Effector memory CD4-positive, alpha-beta T cell (primary cell): Measurements from ENCODE around the gene COLEC12.

Experiments used
- DNase-seq, 3 donors: peaks; one replicate each; pipeline ENCODE4 v3.0.0-alpha.2; 2020
- H3K27ac ChIP-seq: 2 replicates; pipeline ENCODE4 v1.7.0; 2013; ENCODE audit warnings: mild to moderate bottlenecking, low read length, moderate library complexity; ENCODE audit not compliant: insufficient read depth, poor library complexity, severe bottlenecking
- H3K27me3 ChIP-seq: replicated peaks from 2 replicates; pipeline ENCODE4 v1.7.0; 2013; ENCODE audit warnings: mild to moderate bottlenecking, low read length; ENCODE audit not compliant: insufficient read depth, control insufficient read depth, poor library complexity, severe bottlenecking
- H3K36me3 ChIP-seq: 2 replicates; pipeline ENCODE4 v1.7.0; 2013; ENCODE audit warnings: mild to moderate bottlenecking, low read length, moderate library complexity; ENCODE audit not compliant: control insufficient read depth, insufficient read depth
- H3K4me1 ChIP-seq: 2 replicates; pipeline ENCODE4 v1.7.0; 2013; ENCODE audit warnings: low read length, mild to moderate bottlenecking; ENCODE audit not compliant: control insufficient read depth, insufficient read depth, poor library complexity, severe bottlenecking
- H3K4me3 ChIP-seq: 2 replicates; pipeline ENCODE4 v1.7.0; 2013; ENCODE audit warnings: low read length, low read depth, mild to moderate bottlenecking; ENCODE audit not compliant: insufficient read depth, poor library complexity, severe bottlenecking
- H3K9me3 ChIP-seq: 2 replicates; pipeline ENCODE4 v1.7.0; 2013; ENCODE audit warnings: mild to moderate bottlenecking, low read length, moderate library complexity; ENCODE audit not compliant: control insufficient read depth

COLEC12 gene

DNA sequence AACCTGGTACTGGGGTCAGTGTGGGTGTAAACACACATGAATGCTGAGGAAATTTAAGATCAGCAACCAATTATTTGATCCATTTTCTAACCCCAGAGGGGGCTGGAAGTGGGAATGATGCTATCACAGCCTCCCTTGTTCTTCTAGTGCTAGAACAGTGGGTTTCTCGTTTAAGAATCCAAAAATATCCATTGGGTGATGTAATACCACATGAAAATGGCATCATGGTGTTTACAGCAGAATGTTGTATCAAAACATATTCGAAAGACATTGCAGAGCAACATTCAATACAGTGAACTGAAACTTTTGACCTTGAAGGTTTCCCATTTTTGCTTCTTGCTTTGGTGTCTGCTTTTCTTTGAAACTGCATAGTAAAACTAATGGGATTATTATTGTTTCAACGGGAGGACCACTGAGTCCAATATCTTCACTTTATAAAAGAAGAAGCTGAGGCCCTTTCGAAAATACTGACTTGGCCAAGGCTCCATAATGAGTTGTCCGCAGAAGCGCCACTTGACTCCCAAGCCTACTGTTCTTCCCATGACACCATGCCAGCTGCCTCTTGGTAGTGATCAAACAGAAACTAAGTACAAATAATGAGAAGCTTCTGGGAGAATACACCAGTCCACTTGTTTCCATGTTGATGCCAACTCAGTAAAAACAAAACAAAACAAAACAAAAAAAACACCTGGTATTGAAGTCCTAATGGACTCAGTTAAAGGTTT lies 106.1 kb downstream of the COLEC12 start:
- Histone ChIP-seq H3K4me3 (no peak overlapping the region), H3K4me1 (no peaks in the 10 kb centered on the region), H3K9me3 (no peaks in the 10 kb centered on the region), H3K27me3 (no peaks in the 10 kb centered on the region), H3K36me3 (no peaks in the 10 kb centered on the region), H3K27ac (no peak overlapping the region)
- no peak for DNase-seq

DNA sequence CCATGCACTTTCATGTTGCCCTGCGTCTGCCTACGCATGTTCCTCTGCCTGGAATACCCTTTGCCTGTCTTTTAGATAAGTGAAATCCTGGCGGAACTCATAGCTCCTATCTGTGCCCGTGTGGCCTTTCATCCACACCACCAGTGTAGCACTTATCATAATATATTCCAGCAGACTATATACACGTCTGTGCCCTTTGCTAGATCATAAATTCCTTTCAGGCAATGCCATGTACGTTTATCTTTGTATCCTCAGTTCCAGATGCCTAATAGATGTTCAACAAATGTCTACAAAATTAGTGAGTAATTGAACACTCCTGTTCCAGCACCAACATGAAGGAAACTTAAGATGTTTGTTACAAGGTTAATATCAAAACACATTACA lies 106.9 kb downstream of the COLEC12 start:
- DNase-seq, result no peak
- Histone ChIP-seq H3K27me3 (no peaks in the 10 kb centered on the region), H3K4me1 (no peaks in the 10 kb centered on the region), H3K27ac (no peak overlapping the region), H3K4me3 (no peak overlapping the region), H3K9me3 (no peaks in the 10 kb centered on the region), H3K36me3 (no peaks in the 10 kb centered on the region)

DNA sequence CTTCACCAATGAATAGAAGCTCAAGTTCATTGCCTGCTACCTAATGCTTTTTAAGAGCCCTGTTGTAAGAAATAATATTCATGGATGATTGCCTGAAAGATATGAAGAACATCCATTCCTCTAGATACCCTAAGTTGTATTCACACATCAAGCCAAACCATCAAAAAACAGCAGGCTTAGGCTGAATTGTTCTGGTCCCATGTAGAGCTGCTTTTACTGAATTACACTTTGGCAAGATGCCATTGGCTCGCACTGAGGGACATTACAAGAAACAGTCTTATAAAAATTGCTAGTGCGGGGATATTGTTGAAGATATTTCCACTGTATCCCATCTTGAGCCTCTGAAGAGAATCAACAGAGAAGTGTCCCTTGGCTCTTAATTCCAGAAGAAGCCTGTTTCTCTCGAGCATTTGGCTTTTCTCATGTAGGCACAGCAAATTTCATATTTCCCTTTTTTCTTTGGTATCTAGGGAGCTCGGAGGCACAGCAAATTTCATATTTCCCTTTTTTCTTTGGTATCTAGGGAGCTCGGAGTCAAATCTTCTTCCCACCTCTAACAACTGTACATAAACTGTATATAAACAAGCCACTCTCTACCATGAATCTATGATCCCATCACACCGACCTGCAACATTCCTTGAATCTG lies 107.5 kb downstream of the COLEC12 start:
- Histone ChIP-seq H3K27me3 (no peaks in the 10 kb centered on the region), H3K4me1 (no peaks in the 10 kb centered on the region)
- DNase-seq, result no peak

DNA sequence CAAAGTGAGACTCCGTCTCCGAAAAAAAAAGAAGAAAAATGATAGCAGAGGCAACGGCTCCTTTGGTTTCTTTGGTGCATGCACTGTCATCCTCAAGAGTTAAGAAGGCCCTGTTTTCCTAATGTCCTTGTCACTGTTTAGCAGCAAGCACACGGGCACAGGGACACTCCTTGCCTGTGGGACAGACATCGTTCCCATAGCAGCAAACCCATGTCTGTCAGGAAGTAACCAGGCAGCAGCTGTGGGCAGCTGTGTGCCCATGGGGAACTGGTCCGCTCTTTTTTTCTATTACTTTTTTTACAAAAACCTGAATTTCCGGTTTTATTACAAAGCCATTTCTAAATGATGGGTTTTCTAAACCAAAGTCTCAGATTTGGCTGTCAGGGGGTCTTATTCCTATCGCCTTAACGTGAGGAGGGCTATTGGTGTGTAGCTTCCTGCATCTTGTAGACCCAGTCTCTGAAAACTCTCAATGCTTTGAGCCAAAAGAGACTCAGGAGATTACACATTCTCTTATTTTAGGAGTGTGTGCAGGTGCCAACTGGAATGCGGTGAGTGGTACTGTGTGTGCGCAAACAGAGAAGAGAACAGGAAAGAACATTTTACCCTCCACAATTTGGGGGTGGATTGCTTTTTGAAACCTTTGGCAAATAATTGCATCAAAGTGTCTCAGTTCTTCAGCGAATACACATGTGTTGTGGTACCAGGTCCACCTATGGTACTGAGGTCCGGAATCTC lies 109.6 kb downstream of the COLEC12 start:
- no peak for DNase-seq
- Histone ChIP-seq H3K27ac (no peak overlapping the region), H3K27me3 (no peaks in the 10 kb centered on the region), H3K9me3 (no peaks in the 10 kb centered on the region), H3K36me3 (no peaks in the 10 kb centered on the region), H3K4me1 (no peaks in the 10 kb centered on the region), H3K4me3 (no peak overlapping the region)

More for the DNA sequence above, 107.5 kb downstream of the COLEC12 start:
- H3K27ac ChIP-seq, result no peak overlapping the region
- H3K9me3 ChIP-seq, result no peaks in the 10 kb centered on the region
- no peaks in the 10 kb centered on the region for H3K36me3 ChIP-seq
- no peak overlapping the region for H3K4me3 ChIP-seq

DNA sequence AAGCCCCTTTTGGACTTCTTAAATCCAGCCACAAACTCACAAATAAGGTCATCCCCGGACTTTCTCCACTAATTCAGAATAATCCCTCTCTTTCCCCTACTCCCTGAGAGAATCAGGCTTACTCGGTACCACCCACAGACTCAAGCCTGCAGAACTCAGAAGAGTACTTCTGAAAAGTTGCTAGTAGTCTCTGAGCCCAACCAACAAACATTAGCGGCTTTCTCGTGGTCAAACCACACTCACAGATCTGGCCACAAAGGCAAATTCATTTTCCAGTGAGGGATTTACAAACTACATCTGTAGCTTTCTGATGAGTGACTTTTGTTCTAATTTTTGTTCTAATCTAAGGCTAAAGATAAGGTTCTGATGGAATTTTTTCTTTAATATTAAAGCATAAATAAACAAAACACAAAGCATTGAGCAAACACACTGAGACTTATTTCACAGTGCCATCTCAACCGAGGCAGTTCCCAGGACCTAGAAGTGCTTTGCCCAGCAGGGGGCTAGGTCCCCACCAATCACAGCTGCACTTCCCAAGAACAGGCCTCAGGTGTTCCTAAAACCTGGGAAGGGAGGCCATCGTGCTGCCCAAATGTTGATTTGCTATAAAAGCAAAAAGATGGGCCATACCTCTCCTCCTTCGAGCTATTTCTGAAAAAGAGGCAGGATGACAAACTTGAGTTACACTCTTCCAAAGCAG lies 110.7 kb downstream of the COLEC12 start:
- no peaks in the 10 kb centered on the region for H3K27me3 ChIP-seq
- H3K4me1 ChIP-seq, result no peaks in the 10 kb centered on the region
- DNase-seq, result no peak
- no peak overlapping the region for H3K4me3 ChIP-seq
- no peaks in the 10 kb centered on the region for H3K9me3 ChIP-seq
- no peaks in the 10 kb centered on the region for H3K36me3 ChIP-seq
- no peak overlapping the region for H3K27ac ChIP-seq

DNA sequence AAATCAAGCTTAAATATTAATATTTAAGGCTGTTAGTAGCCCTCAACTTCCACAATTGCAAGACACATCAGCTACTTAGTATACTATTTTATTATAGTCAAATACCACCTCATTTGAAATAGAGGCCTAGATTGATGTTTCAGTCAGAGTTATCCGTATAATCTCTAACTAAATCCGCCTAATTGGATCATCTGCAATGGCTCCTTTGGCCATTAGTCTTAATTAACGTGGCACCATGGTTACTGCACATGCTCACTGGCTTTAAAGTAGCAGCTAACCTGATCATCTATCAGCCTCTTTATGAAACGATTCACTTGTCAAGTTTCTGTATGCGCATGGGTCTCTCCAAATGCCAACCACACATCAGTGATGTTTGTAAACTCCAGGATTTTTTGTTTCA lies 112.3 kb downstream of the COLEC12 start:
- no peaks in the 10 kb centered on the region for H3K4me1 ChIP-seq
- DNase-seq, result no peak
- H3K4me3 ChIP-seq, result no peak overlapping the region
- H3K27me3 ChIP-seq, result no peaks in the 10 kb centered on the region
- H3K9me3 ChIP-seq, result no peaks in the 10 kb centered on the region
- H3K36me3 ChIP-seq, result no peaks in the 10 kb centered on the region
- H3K27ac ChIP-seq, result no peak overlapping the region

DNA sequence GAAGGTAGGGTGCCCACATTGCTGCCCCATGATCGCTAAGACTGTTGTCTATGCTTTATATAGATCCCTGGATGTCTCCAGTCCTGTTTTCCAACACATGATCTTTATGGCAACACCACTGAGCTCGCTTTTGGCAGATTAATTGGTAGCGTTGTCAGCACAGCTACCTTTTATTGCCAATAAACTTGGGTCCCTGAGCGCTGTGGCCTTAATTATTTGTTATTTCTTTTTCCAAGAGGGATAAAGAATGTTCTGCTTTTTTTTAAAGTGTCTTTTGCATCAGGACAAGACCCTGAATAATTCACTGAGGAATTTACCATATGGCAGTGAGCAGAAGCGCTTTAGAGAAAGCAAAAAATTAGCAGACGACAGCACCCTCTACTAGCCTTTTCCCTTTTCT lies 113.5 kb downstream of the COLEC12 start:
- Histone ChIP-seq H3K36me3 (no peaks in the 10 kb centered on the region), H3K4me3 (no peak overlapping the region), H3K9me3 (no peaks in the 10 kb centered on the region), H3K4me1 (no peaks in the 10 kb centered on the region), H3K27me3 (no peaks in the 10 kb centered on the region), H3K27ac (no peak overlapping the region)
- DNase-seq, result no peak

DNA sequence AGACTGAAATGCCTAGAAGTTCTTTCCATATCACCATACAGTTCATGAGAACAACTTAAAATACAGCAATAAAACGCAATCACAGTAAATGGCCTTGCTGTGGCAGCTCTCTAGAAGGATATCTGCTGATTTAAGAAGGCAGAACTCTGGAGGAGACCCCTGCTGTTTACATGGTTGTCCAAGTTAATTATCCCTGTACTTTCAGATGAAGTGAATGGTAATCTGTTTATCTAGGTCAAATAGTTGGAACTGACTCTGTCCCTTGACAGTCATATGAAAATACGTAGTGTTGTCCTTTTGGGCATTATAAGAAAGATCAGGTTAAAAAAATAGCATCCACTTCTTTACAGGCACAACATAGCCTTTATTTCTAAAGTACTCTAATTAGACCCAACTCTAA lies 115.6 kb downstream of the COLEC12 start:
- Histone ChIP-seq H3K27ac (no peak overlapping the region), H3K4me3 (no peak overlapping the region), H3K9me3 (no peaks in the 10 kb centered on the region), H3K4me1 (no peaks in the 10 kb centered on the region), H3K36me3 (no peaks in the 10 kb centered on the region), H3K27me3 (no peaks in the 10 kb centered on the region)
- DNase-seq, result no peak

DNA sequence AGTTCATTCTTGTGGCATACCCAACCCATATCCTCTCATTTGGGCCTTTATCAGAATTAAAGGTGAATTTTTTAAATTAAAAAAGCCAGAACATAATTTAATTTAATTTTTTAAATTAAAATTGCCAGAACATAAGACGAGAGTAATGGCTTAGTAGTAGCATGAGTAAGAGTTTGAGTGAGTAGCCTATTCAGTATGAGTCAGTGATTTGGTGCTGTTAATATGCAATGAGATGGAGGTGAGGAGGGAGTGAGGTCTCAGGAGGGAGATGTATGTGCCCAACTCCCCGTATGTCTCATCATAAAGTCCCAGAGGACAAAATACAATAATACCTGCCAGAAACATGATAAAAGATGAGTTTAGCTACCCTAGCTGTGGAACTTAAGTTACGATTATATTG lies 117.4 kb downstream of the COLEC12 start:
- Histone ChIP-seq H3K27me3 (no peaks in the 10 kb centered on the region), H3K4me3 (no peak overlapping the region), H3K27ac (no peak overlapping the region), H3K9me3 (no peaks in the 10 kb centered on the region), H3K4me1 (no peaks in the 10 kb centered on the region), H3K36me3 (no peaks in the 10 kb centered on the region)
- no peak for DNase-seq
